ENCODE measurements around the gene CTDSPL. TPM values are rescaled to one million over a fixed set of nuclear protein-coding genes. Genes with fewer than 3 reads are reported as not detected.

CTDSPL gene
- total and polyA plus RNA-seq, 4 donors = 8.4 to 17.2 (median 14.2) TPM

GRCh38 chr3:37887824-37888223 lies 26.1 kb downstream of the CTDSPL start:
- no peak overlapping the region for H3K27ac ChIP-seq (ENCODE audit: low read depth in 1 of 2, low read length in 2 of 2)
- no peaks in the 10 kb centered on the region for H3K27me3 ChIP-seq (ENCODE audit: control insufficient read depth in 4 of 4, insufficient read depth in 4 of 4, low read length in 3 of 4)
- H3K4me1 ChIP-seq (ENCODE audit: control insufficient read depth in 4 of 4, insufficient read depth in 4 of 4, low read length in 3 of 4) = peaks cover 5 to 40% (median 34%) of the 10 kb centered on the region in 4 donors

More at GRCh38 chr3:37887824-37888223, 26.1 kb downstream of the CTDSPL start:
- H3K9ac ChIP-seq (ENCODE audit: low read depth in 1 of 2, low read length in 2 of 2) = no peak overlapping the region
- DNase-seq (ENCODE audit: low spot score) = no peak
- H3K36me3 ChIP-seq (ENCODE audit: control insufficient read depth in 4 of 4, insufficient read depth in 3 of 4, low read depth in 1 of 4, low read length in 3 of 4) = no peaks in the 10 kb centered on the region
- H3K9me3 ChIP-seq (ENCODE audit: control insufficient read depth in 4 of 4, low read length in 3 of 4) = no peaks in the 10 kb centered on the region
- H3K4me3 ChIP-seq (ENCODE audit: low read depth in 1 of 3, low read length in 3 of 3) = no peak overlapping the region
- 87% methylated on average over 4 of the region's 4 CpGs for WGBS
- TF ChIP-seq CTCF (IDR thresholded peaks at IDR 0.05; ENCODE audit: low read depth, low read length, missing input control) (no peak), FOXA1 (IDR thresholded peaks at IDR 0.05) (no peak), SP1 (IDR thresholded peaks at IDR 0.05) (no peak), ATF3 (IDR thresholded peaks at IDR 0.05) (no peak), JUND (IDR thresholded peaks at IDR 0.05) (no peak), TAF1 (conservative IDR thresholded peaks at IDR 0.05) (no peak), GABPA (IDR thresholded peaks at IDR 0.05 in 1 of 2, conservative IDR thresholded peaks at IDR 0.05 in 1 of 2) (no peak), RAD21 (IDR thresholded peaks at IDR 0.05) (no peak), YY1 (IDR thresholded peaks at IDR 0.05) (no peak), EGR1 (IDR thresholded peaks at IDR 0.05; ENCODE audit: low read depth in 2 of 2) (no peak), REST (IDR thresholded peaks at IDR 0.05) (no peak), FOXA2 (IDR thresholded peaks at IDR 0.05) (no peak), NR2F2 (IDR thresholded peaks at IDR 0.05) (no peak), HNF4G (IDR thresholded peaks at IDR 0.05) (no peak), ZBTB33 (IDR thresholded peaks at IDR 0.05) (no peak), HNF4A (conservative IDR thresholded peaks at IDR 0.05) (no peak), RXRA (IDR thresholded peaks at IDR 0.05) (no peak)
